Neural progenitor cell (in vitro differentiated cells): Measurements from ENCODE around the gene COL21A1. TPM values are rescaled to one million over a fixed set of nuclear protein-coding genes. Genes with fewer than 3 reads are reported as not detected.

Source experiments
- DNase-seq: peaks from one replicate; pipeline ENCODE4 v3.0.0-alpha.2; 2016; ENCODE audit warnings: low spot score
- H2AFZ ChIP-seq: fragments of 200-600 bp; sonication (generic); replicated peaks from 2 replicates; pipeline ENCODE4 v1.6.1; 2016; ENCODE audit warnings: antibody characterized with exemption
- H3F3A ChIP-seq: fragments of 200-600 bp; sonication (generic); 2 replicates; pipeline ENCODE4 v1.6.1; 2016; ENCODE audit warnings: antibody characterized with exemption, low read depth
- H3K27ac ChIP-seq: fragments of 200-600 bp; sonication (generic); 2 replicates; pipeline ENCODE4 v1.5.1; 2016; ENCODE audit warnings: mild to moderate bottlenecking
- H3K27me3 ChIP-seq: fragments of 200-600 bp; sonication (generic); 2 replicates; pipeline ENCODE4 v1.6.1; 2016; ENCODE audit warnings: mild to moderate bottlenecking, moderate library complexity
- H3K36me3 ChIP-seq: fragments of 200-600 bp; sonication (generic); 2 replicates; pipeline ENCODE4 v1.5.1; 2016
- H3K4me1 ChIP-seq: fragments of 200-600 bp; sonication (generic); 2 replicates; pipeline ENCODE4 v1.6.1; 2016; ENCODE audit warnings: mixed run types
- H3K4me2 ChIP-seq: fragments of 200-600 bp; sonication (generic); 2 replicates; pipeline ENCODE4 v1.6.1; 2016
- H3K4me3 ChIP-seq: fragments of 200-600 bp; sonication (generic); 2 replicates; pipeline ENCODE4 v1.5.1; 2016
- H3K79me2 ChIP-seq: fragments of 200-600 bp; sonication (generic); 2 replicates; pipeline ENCODE4 v1.6.1; 2016; ENCODE audit warnings: low read depth
- H3K9ac ChIP-seq: fragments of 200-600 bp; sonication (generic); 2 replicates; pipeline ENCODE4 v1.6.1; 2016
- H3K9me3 ChIP-seq: fragments of 200-600 bp; sonication (generic); 2 replicates; pipeline ENCODE4 v1.5.1; 2016; ENCODE audit warnings: low read depth
- H4K20me1 ChIP-seq: fragments of 200-600 bp; sonication (generic); 2 replicates; pipeline ENCODE4 v1.6.1; 2016; ENCODE audit warnings: low read depth
- H3K27ac Mint-ChIP-seq: 3 replicates; pipeline ENCODE4 v1.8.0; 2021; ENCODE audit warnings: mixed read lengths
- H3K27me3 Mint-ChIP-seq: 2 replicates; pipeline ENCODE4 v1.8.0; 2022; ENCODE audit warnings: low read depth, mild to moderate bottlenecking, inconsistent platforms, moderate library complexity, mixed read lengths; ENCODE audit not compliant: insufficient read depth
- H3K36me3 Mint-ChIP-seq: 3 replicates; pipeline ENCODE4 v1.8.0; 2021; ENCODE audit warnings: mixed read lengths
- H3K4me1 Mint-ChIP-seq: 3 replicates; pipeline ENCODE4 v1.8.0; 2021; ENCODE audit warnings: mixed read lengths
- H3K4me3 Mint-ChIP-seq: 3 replicates; pipeline ENCODE4 v1.8.0; 2021; ENCODE audit warnings: mild to moderate bottlenecking, moderate library complexity, mixed read lengths
- H3K9me3 Mint-ChIP-seq: 3 replicates; pipeline ENCODE4 v1.8.0; 2020; ENCODE audit warnings: mixed read lengths
- CTCF ChIP-seq: fragments of 200-600 bp; sonication (generic); IDR thresholded peaks from 2 replicates; pipeline ENCODE4 v1.5.1; 2017; ENCODE audit warnings: antibody characterized with exemption, mild to moderate bottlenecking
- EZH2 ChIP-seq: fragments of 200-600 bp; sonication (generic); IDR thresholded peaks from 2 replicates; pipeline ENCODE4 v1.6.1; 2017; ENCODE audit warnings: antibody characterized with exemption, mild to moderate bottlenecking, moderate library complexity
- EZH2phosphoT487 ChIP-seq: fragments of 200-600 bp; sonication (generic); IDR thresholded peaks from 2 replicates; pipeline ENCODE4 v1.6.1; 2017; ENCODE audit warnings: antibody characterized with exemption
- total RNA-seq: library from RNA; depleted of rRNA; stranded (reverse); fragments of >200 nt; gene quantifications from 2 replicates; pipeline ENCODE4 v1.2.3, GENCODE V29; 2015; ENCODE audit warnings: low replicate concordance

The COL21A1 gene
- total RNA-seq, 1 donor from 2014 or later: 0.95 TPM

- Histone ChIP-seq H3K27ac (no peak overlapping the region), H3K4me1 (no peaks in the 10 kb centered on the region), H3K9ac (no peak overlapping the region), H3K4me2 (no peak overlapping the region), H4K20me1 (no peaks in the 10 kb centered on the region), H3K36me3 (no peaks in the 10 kb centered on the region), H3K79me2 (no peaks in the 10 kb centered on the region), H3F3A (no peaks in the 10 kb centered on the region), H3K9me3 (no peaks in the 10 kb centered on the region), H2AFZ (no peak overlapping the region), H3K27me3 (no peaks in the 10 kb centered on the region), H3K4me3 (no peak overlapping the region)
- DNase-seq: no peak
- Mint-ChIP-seq H3K27me3 (no peaks in the 10 kb centered on the region), H3K4me1 (no peaks in the 10 kb centered on the region), H3K36me3 (no peaks in the 10 kb centered on the region), H3K9me3 (no peaks in the 10 kb centered on the region), H3K27ac (no peak overlapping the region), H3K4me3 (no peak overlapping the region)
- no peak for TF ChIP-seq CTCF
- TF ChIP-seq EZH2: no peak
- TF ChIP-seq EZH2phosphoT487: no peak
These were observed 43.2 kb downstream of the COL21A1 start for GRCh38 chr6:56204134-56204533.

GRCh38 chr6:56199956-56200355 lies 47.4 kb downstream of the COL21A1 start:
- Histone ChIP-seq H3K9me3 (no peaks in the 10 kb centered on the region), H3K27me3 (no peaks in the 10 kb centered on the region), H3K4me3 (no peak overlapping the region), H3K9ac (no peak overlapping the region), H3K4me1 (no peaks in the 10 kb centered on the region), H3K27ac (no peak overlapping the region), H2AFZ (no peak overlapping the region), H4K20me1 (no peaks in the 10 kb centered on the region), H3F3A (no peaks in the 10 kb centered on the region), H3K79me2 (no peaks in the 10 kb centered on the region), H3K36me3 (no peaks in the 10 kb centered on the region), H3K4me2 (no peak overlapping the region)
- H3K4me3 Mint-ChIP-seq: no peak overlapping the region
- no peaks in the 10 kb centered on the region for H3K36me3 Mint-ChIP-seq
- no peaks in the 10 kb centered on the region for H3K27me3 Mint-ChIP-seq
- H3K9me3 Mint-ChIP-seq: no peaks in the 10 kb centered on the region
- DNase-seq: no peak
- H3K4me1 Mint-ChIP-seq: no peaks in the 10 kb centered on the region
- TF ChIP-seq EZH2 (no peak), EZH2phosphoT487 (no peak), CTCF (no peak)
- H3K27ac Mint-ChIP-seq: no peak overlapping the region

- Histone ChIP-seq H3K4me2 (no peak overlapping the region), H3K9ac (no peak overlapping the region), H3K9me3 (no peaks in the 10 kb centered on the region), H3K79me2 (no peaks in the 10 kb centered on the region), H3K27me3 (no peaks in the 10 kb centered on the region), H3F3A (no peaks in the 10 kb centered on the region), H3K36me3 (no peaks in the 10 kb centered on the region), H4K20me1 (no peaks in the 10 kb centered on the region), H3K27ac (no peak overlapping the region), H2AFZ (no peak overlapping the region), H3K4me3 (no peak overlapping the region), H3K4me1 (no peaks in the 10 kb centered on the region)
- Mint-ChIP-seq H3K4me3 (no peak overlapping the region), H3K9me3 (peaks cover 7% of the 10 kb centered on the region), H3K36me3 (no peaks in the 10 kb centered on the region), H3K27ac (no peak overlapping the region), H3K4me1 (no peaks in the 10 kb centered on the region), H3K27me3 (no peaks in the 10 kb centered on the region)
- TF ChIP-seq CTCF (no peak), EZH2 (no peak), EZH2phosphoT487 (no peak)
- DNase-seq: no peak
These were observed 53.5 kb downstream of the COL21A1 start for GRCh38 chr6:56193846-56194245.
